IMR-90 (cell line): ENCODE measurements around the gene C11orf65. TPM values are rescaled to one million over a fixed set of nuclear protein-coding genes. Genes with fewer than 3 reads are reported as not detected.

Source experiments
- ATAC-seq: fragments of 200-7000 bp; cut with Tn5 transposase; 2 replicates; pipeline ENCODE4 v1.9.1; 2020; ENCODE audit warnings: low read depth, mild to moderate bottlenecking, moderate library complexity
- BruUV-seq: library from RNA; stranded (reverse); fragments of 400-500 nt; replicated peaks from 2 replicates; lab custom pipeline; 2021; lab: Mats Ljungman, UMichigan
- CTCF ChIA-PET: fragments of 300-600 bp; formaldehyde crosslinking; extraction: SDS; loops from one replicate; lab custom pipeline; 2021; ENCODE audit warnings: antibody characterized with exemption; lab: Yijun Ruan, JAX
- POLR2A ChIA-PET: fragments of 300-600 bp; sonication (Branson Sonifier 250); formaldehyde crosslinking; loops from one replicate; lab custom pipeline; 2022; ENCODE audit warnings: antibody characterized with exemption; ENCODE audit not compliant: unreplicated experiment; lab: Charles Lee
- DNase-seq: peaks from one replicate; pipeline ENCODE4 v3.0.0; 2013
- H2AFZ ChIP-seq: replicated peaks from 2 replicates; pipeline ENCODE3; 2013; ENCODE audit warnings: low read length, mild to moderate bottlenecking; ENCODE audit not compliant: poor library complexity
- H2AK5ac ChIP-seq: 2 replicates; pipeline ENCODE4 v1.6.1; 2013; ENCODE audit warnings: low read depth, low read length, inconsistent platforms
- H2AK9ac ChIP-seq: replicated peaks from 2 replicates; pipeline ENCODE3; 2013; ENCODE audit warnings: mild to moderate bottlenecking, low read depth, low read length, moderate library complexity; ENCODE audit not compliant: poor library complexity
- H2BK120ac ChIP-seq: 2 replicates; pipeline ENCODE4 v1.6.1; 2013; ENCODE audit warnings: low read depth, low read length, inconsistent platforms
- H2BK15ac ChIP-seq: 3 replicates; pipeline ENCODE4 v1.6.1; 2013; ENCODE audit warnings: low read depth, low read length, inconsistent platforms
- H2BK20ac ChIP-seq: 2 replicates; pipeline ENCODE4 v1.6.1; 2013; ENCODE audit warnings: low read depth, mild to moderate bottlenecking, inconsistent platforms, low read length, moderate library complexity
- H2BK5ac ChIP-seq: 2 replicates; pipeline ENCODE4 v1.6.1; 2013; ENCODE audit warnings: mild to moderate bottlenecking, low read depth, low read length, inconsistent platforms; ENCODE audit not compliant: poor library complexity, severe bottlenecking
- H3K14ac ChIP-seq: replicated peaks from 2 replicates; pipeline ENCODE4 v1.6.1; 2013; ENCODE audit warnings: low read depth, low read length, inconsistent platforms
- H3K18ac ChIP-seq: 2 replicates; pipeline ENCODE4 v1.6.1; 2013; ENCODE audit warnings: low read depth, low read length, control low read depth
- H3K23ac ChIP-seq: 2 replicates; pipeline ENCODE4 v1.6.1; 2013; ENCODE audit warnings: low read depth, low read length, inconsistent platforms
- H3K27ac ChIP-seq: 2 replicates; pipeline ENCODE4 v1.5.1; 2013; ENCODE audit warnings: mild to moderate bottlenecking, control low read depth, low read length; ENCODE audit not compliant: insufficient read depth
- H3K27me3 ChIP-seq: 2 replicates; pipeline ENCODE4 v1.6.1; 2013; ENCODE audit warnings: low read length; ENCODE audit not compliant: control insufficient read depth, insufficient read depth
- H3K36me3 ChIP-seq: 2 replicates; pipeline ENCODE4 v1.6.1; 2013; ENCODE audit warnings: low read length, mixed read lengths; ENCODE audit not compliant: control insufficient read depth, insufficient read depth
- H3K4ac ChIP-seq: 2 replicates; pipeline ENCODE4 v1.6.1; 2013; ENCODE audit warnings: low read depth, low read length, inconsistent platforms
- H3K4me1 ChIP-seq: 2 replicates; pipeline ENCODE4 v1.6.1; 2013; ENCODE audit warnings: low read length, mixed read lengths; ENCODE audit not compliant: control insufficient read depth, insufficient read depth
- H3K4me2 ChIP-seq: 2 replicates; pipeline ENCODE4 v1.6.1; 2013; ENCODE audit warnings: low read depth, mild to moderate bottlenecking, control low read depth, low read length, moderate library complexity
- H3K4me3 ChIP-seq: 2 replicates; pipeline ENCODE4 v1.5.1; 2013; ENCODE audit warnings: low read depth, mild to moderate bottlenecking, control low read depth, low read length, moderate library complexity; ENCODE audit not compliant: insufficient read depth
- H3K56ac ChIP-seq: 2 replicates; pipeline ENCODE4 v1.6.1; 2013; ENCODE audit warnings: low read length, inconsistent platforms; ENCODE audit not compliant: insufficient read depth; ENCODE audit errors: extremely low read depth
- H3K79me1 ChIP-seq, 2 experiments: 2 replicates each; pipeline ENCODE4 v1.6.1; 2013; ENCODE audit warnings: low read length in 2 of 2, inconsistent platforms in 1 of 2, low read depth in 1 of 2
- H3K9ac ChIP-seq: 2 replicates; pipeline ENCODE4 v1.6.1; 2013; ENCODE audit warnings: low read depth, low read length, control low read depth
- H3K9me1 ChIP-seq: 2 replicates; pipeline ENCODE4 v1.6.1; 2013; ENCODE audit warnings: low read length, inconsistent platforms; ENCODE audit not compliant: insufficient read depth
- H3K9me3 ChIP-seq: 2 replicates; pipeline ENCODE4 v1.6.1; 2013; ENCODE audit warnings: low read length; ENCODE audit not compliant: control insufficient read depth, insufficient read depth
- H4K20me1 ChIP-seq: 2 replicates; pipeline ENCODE4 v1.6.1; 2013; ENCODE audit warnings: low read length, inconsistent platforms; ENCODE audit not compliant: insufficient read depth
- H4K5ac ChIP-seq: 2 replicates; pipeline ENCODE4 v1.6.1; 2013; ENCODE audit warnings: mild to moderate bottlenecking, low read depth, low read length, control low read depth
- H4K8ac ChIP-seq, 2 experiments: 2 replicates each; pipeline ENCODE4 v1.6.1; 2013; ENCODE audit warnings: low read depth in 2 of 2, low read length in 2 of 2, control low read depth in 1 of 2, inconsistent platforms in 1 of 2
- H4K91ac ChIP-seq: 2 replicates; pipeline ENCODE4 v1.6.1; 2013; ENCODE audit warnings: low read depth, low read length, inconsistent platforms; ENCODE audit not compliant: insufficient read depth
- MXI1 ChIP-seq: IDR thresholded peaks from 2 replicates; pipeline ENCODE4 v1.6.1; 2012; ENCODE audit warnings: low read depth, mild to moderate bottlenecking, low read length, moderate library complexity, borderline replicate concordance
- WGBS, 2 experiments: methylation state at CpG; one replicate each; pipeline versions ENCODE4 v1.1.5 to v1.1.7; 2013; ENCODE audit warnings: missing lambda C conversion rate in 2 of 2; ENCODE audit not compliant: insufficient read length in 1 of 2; ENCODE audit errors: extremely low coverage in 2 of 2; 5-methylcytosine and 5-hydroxymethylcytosine counted together
- dilution Hi-C: fragments of 300-500 bp; cut with HindIII; formaldehyde crosslinking; loops from one replicate; pipeline ENCODE4 v1.14.3; 2018; ENCODE audit warnings: low sequenced_read_pairs; ENCODE audit not compliant: unreplicated experiment
- in situ Hi-C: fragments of 300-500 bp; cut with MboI; formaldehyde crosslinking; loops from 3 replicates; pipeline ENCODE4 v1.14.3; 2019; ENCODE audit warnings: low sequenced_read_pairs, inconsistent platforms, mixed read lengths
- intact Hi-C: fragments of 100-400 bp; cut with micrococcal nuclease; formaldehyde crosslinking; loops from 2 replicates; pipeline ENCODE4 v1.10.0; 2022
- polyA plus RNA-seq, 3 experiments: library from polyadenylated mRNA; depleted of rRNA; stranded (reverse); fragments of >200 nt; gene quantifications; 2 replicates each; pipeline ENCODE4 v1.2.3, GENCODE V29; 2012; ENCODE audit warnings: low replicate concordance in 1 of 3
- total RNA-seq: library from RNA; depleted of rRNA; stranded (reverse); fragments of >200 nt; gene quantifications from 2 replicates; pipeline ENCODE4 v1.2.3, GENCODE V29; 2012

C11orf65 gene
- total and polyA plus RNA-seq, 2 of the 4 experiments (the other 2 are of a cell fraction) = 0.12 to 0.18 TPM

- intact Hi-C loops (no loop called here), in situ Hi-C loops (no loop called here), dilution Hi-C loops (no loop called here)
- Histone ChIP-seq H2AFZ (no peak overlapping the region), H2AK5ac (no peak overlapping the region), H4K91ac (no peak overlapping the region), H3K4me2 (no peak overlapping the region), H3K14ac (no peak overlapping the region), H3K79me1 (no peaks in the 10 kb centered on the region), H3K9ac (no peak overlapping the region), H4K5ac (no peak overlapping the region), H3K36me3 (no peaks in the 10 kb centered on the region), H3K9me3 (no peaks in the 10 kb centered on the region), H3K23ac (no peak overlapping the region; the same call in 1 of the 2 replicates), H3K27me3 (no peaks in the 10 kb centered on the region), H3K4ac (no peak overlapping the region), H2BK120ac (no peak overlapping the region), H4K8ac (no peak overlapping the region), H2BK15ac (no peak overlapping the region), H3K18ac (no peak overlapping the region), H3K27ac (no peak overlapping the region), H3K4me3 (no peak overlapping the region), H3K56ac (no peak overlapping the region), H2BK5ac (no peak overlapping the region), H3K4me1 (no peaks in the 10 kb centered on the region), H4K20me1 (no peaks in the 10 kb centered on the region), H3K9me1 (no peaks in the 10 kb centered on the region), H2AK9ac (no peak overlapping the region), H2BK20ac (no peak overlapping the region)
- WGBS, 2 experiments = no CpG with 5 or more reads among the region's 1 CpG
- ChIA-PET CTCF (no interaction called here), POLR2A (no interaction called here)
- no TSS peak for BruUV-seq
- TF ChIP-seq MXI1 = no peak
- DNase-seq (peak; percentile 7), ATAC-seq (no peak; the same call in 1 of the 2 replicates)
Measured at GRCh38 chr11:108405706-108406105, 61.6 kb downstream of the C11orf65 start.
